Measurements from ENCODE around the gene UQCRC2. TPM values are rescaled to one million over a fixed set of nuclear protein-coding genes. Genes with fewer than 3 reads are reported as not detected.
A peak's percentile ranks its signal among the peaks of the same experiment; 100 is the strongest.

Gene UQCRC2
- polyA plus RNA-seq, 2 of the 4 experiments (the other 2 are of a cell fraction): 237 to 295 TPM

- FAIRE-seq (no peak), DNase-seq (ENCODE audit: low read depth in 1 of 2, low spot score in 1 of 2) (no peak), ATAC-seq (peak; percentile 8 to 21; a peak in 3 of 6 replicates)
- WGBS (ENCODE audit: missing lambda C conversion rate): 64% methylated on average over 8 of the region's 8 CpGs
- H3K4me2 ChIP-seq: peak overlapping the region; percentile 98
- TF ChIP-seq RCOR1 (IDR thresholded peaks at IDR 0.05; ENCODE audit: low read depth, low read length) (no peak), CEBPB (IDR thresholded peaks at IDR 0.05) (no peak), USF2 (IDR thresholded peaks at IDR 0.05) (no peak), CTCF (IDR thresholded peaks at IDR 0.05) (no peak), RAD21 (conservative IDR thresholded peaks at IDR 0.05 in 1 of 2, IDR thresholded peaks at IDR 0.05 in 1 of 2) (no peak), RARB (CRISPR knock-in tag; IDR thresholded peaks at IDR 0.05) (no peak), EP300 (IDR thresholded peaks at IDR 0.05) (no peak), NFE2L2 (conservative IDR thresholded peaks at IDR 0.05; ENCODE audit: low read length) (no peak), CHD2 (IDR thresholded peaks at IDR 0.05; ENCODE audit: low read length, partially characterized antibody) (no peak), FOXS1 (CRISPR knock-in tag; IDR thresholded peaks at IDR 0.05) (no peak), TP53 (CRISPR knock-in tag; IDR thresholded peaks at IDR 0.05) (no peak), EHMT2 (IDR thresholded peaks at IDR 0.05; ENCODE audit: low read depth) (no peak), BHLHE40 (IDR thresholded peaks at IDR 0.05; ENCODE audit: low read depth, low read length) (no peak), REST (IDR thresholded peaks at IDR 0.05) (no peak), RFX5 (IDR thresholded peaks at IDR 0.05) (no peak), RNF2 (IDR thresholded peaks at IDR 0.05; ENCODE audit: borderline replicate concordance, low read depth) (no peak), CBX8 (IDR thresholded peaks at IDR 0.05) (no peak)
- ChIA-PET CTCF (interaction anchor here (0.8 to 13.7 kb wide), 6 partner anchors 43 to 181 kb away, joined by 3 to 226 read pairs (median 7); no protein-coding TSS in a partner anchor), POLR2A (interaction anchor here (0.9 to 2.7 kb wide), 8 partner anchors 10 to 75 kb away, joined by 3 to 17 read pairs (median 6); no protein-coding TSS in a partner anchor)
- peaks cover 13% of the 10 kb centered on the region; the same call in 2 of the 3 replicates for H3K4me1 ChIP-seq
- H3K27ac ChIP-seq: peak overlapping the region; percentile 91 to 93
- H3K4me3 ChIP-seq: peak overlapping the region; percentile 90
- H3K9me3 ChIP-seq: no peaks in the 10 kb centered on the region
Observed at GRCh38 chr16:22007159-22007508, 54.0 kb downstream of the UQCRC2 start.

GRCh38 chr16:22007509-22008214, 54.5 kb downstream of the UQCRC2 start, which contains the start of gene MOSMO:
Gene MOSMO, plus strand, starts transcription at chr16:22008111. Its CDS starts 191 bp downstream, at chr16:22008302.
- no peak for FAIRE-seq
- Histone ChIP-seq H3K27ac (peak within 1 kb of the TSS; percentile 91 to 93), H3K4me1 (peaks cover 13% of the 10 kb centered on the region; the same call in 2 of the 3 replicates), H3K4me3 (peak within 1 kb of the TSS; percentile 90), H3K4me2 (peak within 1 kb of the TSS; percentile 100), H3K9me3 (no peaks in the 10 kb centered on the region)
- ChIA-PET CTCF (interaction anchor here (0.8 to 13.7 kb wide), 8 partner anchors 9 to 180 kb away, joined by 3 to 226 read pairs (median 4); no protein-coding TSS in a partner anchor), POLR2A (interaction anchor here (0.9 to 2.7 kb wide), 8 partner anchors 9 to 75 kb away, joined by 3 to 17 read pairs (median 6); no protein-coding TSS in a partner anchor)
- DNase-seq (ENCODE audit: low read depth in 1 of 2, low spot score in 1 of 2): peak; percentile 46 to 60
- ATAC-seq: peak; percentile 90 to 91
- WGBS (ENCODE audit: missing lambda C conversion rate): 2% methylated on average over 21 of the region's 78 CpGs
- no peak for TF ChIP-seq E2F6 (IDR thresholded peaks at IDR 0.05; ENCODE audit: borderline replicate concordance, low read depth)
- no peak for TF ChIP-seq FOXS1 (CRISPR knock-in tag; IDR thresholded peaks at IDR 0.05)
- peak; percentile 1 for TF ChIP-seq MAFK (IDR thresholded peaks at IDR 0.05; ENCODE audit: partially characterized antibody)
- no peak for TF ChIP-seq JUNB (IDR thresholded peaks at IDR 0.05)
- no peak for TF ChIP-seq RNF2 (IDR thresholded peaks at IDR 0.05; ENCODE audit: borderline replicate concordance, low read depth)
- TF ChIP-seq ELK1 (IDR thresholded peaks at IDR 0.05; ENCODE audit: low read depth, low read length): no peak
- TF ChIP-seq HOXB13 (CRISPR knock-in tag; IDR thresholded peaks at IDR 0.05; ENCODE audit: low read depth): no peak
- no peak for TF ChIP-seq TP53 (CRISPR knock-in tag; IDR thresholded peaks at IDR 0.05)
- peak; percentile 93 for TF ChIP-seq PHF8 (IDR thresholded peaks at IDR 0.05; ENCODE audit: borderline replicate concordance, low read depth)
- no peak for TF ChIP-seq HEYL (CRISPR knock-in tag; IDR thresholded peaks at IDR 0.05)
- TF ChIP-seq CBX8 (IDR thresholded peaks at IDR 0.05): no peak
- TF ChIP-seq CEBPB (IDR thresholded peaks at IDR 0.05): 0 out of 4 replicates have a peak, but pooled peaks of 1 of the 2 experiments have one; percentile 22
- peak; percentile 86 for TF ChIP-seq BCL3 (IDR thresholded peaks at IDR 0.05)
- TF ChIP-seq KDM5A (IDR thresholded peaks at IDR 0.05): peak; percentile 25; the same call in 1 of the 2 replicates
- TF ChIP-seq POLR2A (IDR thresholded peaks at IDR 0.05; ENCODE audit: low read length): peak; percentile 52
